Mesendoderm (in vitro differentiated cells): ENCODE results near the gene ANO2.
A peak's percentile ranks its signal among the peaks of the same experiment; 100 is the strongest.

Experiments
- DNase-seq: peaks from one replicate; pipeline ENCODE4 v3.0.0; 2013
- H2AK5ac ChIP-seq: 2 replicates; pipeline ENCODE4 v1.6.1; 2013; ENCODE audit warnings: low read length, inconsistent platforms
- H2BK120ac ChIP-seq: 2 replicates; pipeline ENCODE4 v1.6.1; 2013; ENCODE audit warnings: low read depth, mild to moderate bottlenecking, low read length, moderate library complexity, mixed read lengths
- H2BK15ac ChIP-seq: replicated peaks from 2 replicates; pipeline ENCODE4 v1.6.1; 2013; ENCODE audit warnings: low read depth, mild to moderate bottlenecking, moderate library complexity
- H2BK5ac ChIP-seq: 2 replicates; pipeline ENCODE4 v1.6.1; 2013; ENCODE audit warnings: low read length, inconsistent platforms
- H3K18ac ChIP-seq: 2 replicates; pipeline ENCODE4 v1.6.1; 2013; ENCODE audit warnings: mild to moderate bottlenecking, low read length, mixed read lengths
- H3K23ac ChIP-seq: one replicate; pipeline ENCODE4 v1.6.1; 2013; ENCODE audit warnings: low read length
- H3K27ac ChIP-seq: 2 replicates; pipeline ENCODE4 v1.5.1; 2013; ENCODE audit warnings: low read depth, mild to moderate bottlenecking, inconsistent platforms, low read length, moderate library complexity
- H3K27me3 ChIP-seq: 2 replicates; pipeline ENCODE4 v1.6.1; 2013; ENCODE audit warnings: low read length, control low read depth, mild to moderate bottlenecking, inconsistent platforms; ENCODE audit not compliant: insufficient read depth, poor library complexity
- H3K36me3 ChIP-seq: 2 replicates; pipeline ENCODE4 v1.6.1; 2013; ENCODE audit warnings: low read length, inconsistent platforms; ENCODE audit not compliant: control insufficient read depth, insufficient read depth
- H3K4ac ChIP-seq: one replicate; pipeline ENCODE4 v1.6.1; 2013; ENCODE audit warnings: low read depth, mild to moderate bottlenecking, low read length, moderate library complexity
- H3K4me1 ChIP-seq: 2 replicates; pipeline ENCODE4 v1.6.1; 2013; ENCODE audit warnings: low read depth, low read length, inconsistent platforms; ENCODE audit not compliant: control insufficient read depth
- H3K4me2 ChIP-seq: 2 replicates; pipeline ENCODE4 v1.6.1; 2013; ENCODE audit warnings: low read length
- H3K4me3 ChIP-seq: 2 replicates; pipeline ENCODE4 v1.5.1; 2013; ENCODE audit warnings: mild to moderate bottlenecking, low read length
- H3K56ac ChIP-seq: one replicate; pipeline ENCODE4 v1.6.1; 2013; ENCODE audit warnings: low read length
- H3K79me1 ChIP-seq: 2 replicates; pipeline ENCODE4 v1.6.1; 2013; ENCODE audit warnings: low read length, inconsistent platforms
- H3K79me2 ChIP-seq: 2 replicates; pipeline ENCODE4 v1.6.1; 2013; ENCODE audit warnings: mild to moderate bottlenecking, low read length; ENCODE audit not compliant: control insufficient read depth, insufficient read depth
- H3K9ac ChIP-seq: 2 replicates; pipeline ENCODE4 v1.6.1; 2013; ENCODE audit warnings: low read length, inconsistent platforms
- H4K5ac ChIP-seq: one replicate; pipeline ENCODE4 v1.6.1; 2013; ENCODE audit warnings: low read length
- H4K8ac ChIP-seq: one replicate; pipeline ENCODE4 v1.6.1; 2013; ENCODE audit warnings: low read depth, mild to moderate bottlenecking, control low read depth, low read length, moderate library complexity
- WGBS: extraction: QIAGEN DNeasy Blood & Tissue Kit; methylation state at CpG from one replicate; pipeline ENCODE4 v1.1.7; 2013; ENCODE audit warnings: low lambda C conversion rate, missing lambda C conversion rate; ENCODE audit not compliant: insufficient coverage; ENCODE audit errors: extremely low coverage; 5-methylcytosine and 5-hydroxymethylcytosine counted together

The ANO2 gene

GRCh38 chr12:5881101-5881606 lies 63.9 kb downstream of the ANO2 start:
- no peak overlapping the region for H3K4me3 ChIP-seq
- no peak overlapping the region for H3K9ac ChIP-seq
- H4K8ac ChIP-seq: no peak overlapping the region
- H3K23ac ChIP-seq: no peak overlapping the region
- no peak overlapping the region for H2BK5ac ChIP-seq
- no peak overlapping the region for H3K4me2 ChIP-seq
- H2BK15ac ChIP-seq: no peak overlapping the region
- no peak overlapping the region for H4K5ac ChIP-seq
- H3K4me1 ChIP-seq: no peaks in the 10 kb centered on the region
- no peaks in the 10 kb centered on the region for H3K27me3 ChIP-seq
- H3K18ac ChIP-seq: no peak overlapping the region
- H2BK120ac ChIP-seq: no peak overlapping the region
- H3K56ac ChIP-seq: no peak overlapping the region
- no CpG with 5 or more reads among the region's 1 CpG for WGBS
- H3K36me3 ChIP-seq: no peaks in the 10 kb centered on the region
- no peak for DNase-seq
- no peaks in the 10 kb centered on the region for H3K79me2 ChIP-seq
- H2AK5ac ChIP-seq: no peak overlapping the region
- H3K4ac ChIP-seq: no peak overlapping the region
- H3K79me1 ChIP-seq: no peaks in the 10 kb centered on the region
- no peak overlapping the region for H3K27ac ChIP-seq

GRCh38 chr12:5875851-5876250 lies 69.2 kb downstream of the ANO2 start:
- Histone ChIP-seq H4K5ac (no peak overlapping the region), H3K18ac (no peak overlapping the region), H4K8ac (no peak overlapping the region), H3K4ac (no peak overlapping the region), H3K23ac (no peak overlapping the region), H3K79me2 (no peaks in the 10 kb centered on the region), H3K4me3 (no peak overlapping the region), H3K4me2 (no peak overlapping the region), H3K79me1 (no peaks in the 10 kb centered on the region), H3K36me3 (no peaks in the 10 kb centered on the region), H3K27me3 (no peaks in the 10 kb centered on the region), H2AK5ac (no peak overlapping the region), H2BK120ac (no peak overlapping the region), H2BK15ac (no peak overlapping the region), H2BK5ac (no peak overlapping the region), H3K27ac (no peak overlapping the region), H3K4me1 (peaks cover 7% of the 10 kb centered on the region), H3K56ac (no peak overlapping the region), H3K9ac (no peak overlapping the region)
- no peak for DNase-seq
- WGBS: no CpG with 5 or more reads among the region's 4 CpGs

GRCh38 chr12:5874514-5874913 lies 70.5 kb downstream of the ANO2 start:
- no peak overlapping the region for H3K18ac ChIP-seq
- H3K27ac ChIP-seq: no peak overlapping the region
- no peak for DNase-seq
- no peak overlapping the region for H3K56ac ChIP-seq
- H3K79me2 ChIP-seq: no peaks in the 10 kb centered on the region
- H2AK5ac ChIP-seq: no peak overlapping the region
- no peak overlapping the region for H4K8ac ChIP-seq
- H3K4ac ChIP-seq: no peak overlapping the region
- no peak overlapping the region for H2BK5ac ChIP-seq
- H3K36me3 ChIP-seq: no peaks in the 10 kb centered on the region
- no peak overlapping the region for H3K9ac ChIP-seq
- peaks cover 7% of the 10 kb centered on the region for H3K4me1 ChIP-seq
- H3K4me2 ChIP-seq: no peak overlapping the region
- H2BK120ac ChIP-seq: no peak overlapping the region
- H3K23ac ChIP-seq: no peak overlapping the region
- H3K27me3 ChIP-seq: no peaks in the 10 kb centered on the region
- WGBS: no CpG with 5 or more reads among the region's 8 CpGs
- H3K4me3 ChIP-seq: no peak overlapping the region
- no peaks in the 10 kb centered on the region for H3K79me1 ChIP-seq
- H4K5ac ChIP-seq: no peak overlapping the region
- H2BK15ac ChIP-seq: no peak overlapping the region

GRCh38 chr12:5873281-5873919 lies 71.7 kb downstream of the ANO2 start:
- Histone ChIP-seq H4K5ac (no peak overlapping the region), H2BK5ac (no peak overlapping the region), H3K79me2 (no peaks in the 10 kb centered on the region), H3K4me1 (peaks cover 7% of the 10 kb centered on the region), H3K27ac (no peak overlapping the region), H3K9ac (no peak overlapping the region), H4K8ac (no peak overlapping the region), H2BK15ac (no peak overlapping the region), H3K27me3 (no peaks in the 10 kb centered on the region), H2AK5ac (no peak overlapping the region), H3K79me1 (no peaks in the 10 kb centered on the region), H3K36me3 (no peaks in the 10 kb centered on the region), H3K4ac (no peak overlapping the region), H3K23ac (no peak overlapping the region), H3K4me3 (no peak overlapping the region), H3K56ac (no peak overlapping the region), H3K4me2 (no peak overlapping the region), H3K18ac (no peak overlapping the region), H2BK120ac (no peak overlapping the region)
- peak; percentile 64 for DNase-seq
- no CpG with 5 or more reads among the region's 10 CpGs for WGBS

- Histone ChIP-seq H3K79me1 (no peaks in the 10 kb centered on the region), H3K4ac (no peak overlapping the region), H4K5ac (no peak overlapping the region), H2BK120ac (no peak overlapping the region), H2BK15ac (no peak overlapping the region), H3K36me3 (no peaks in the 10 kb centered on the region), H3K56ac (no peak overlapping the region), H2AK5ac (no peak overlapping the region), H3K18ac (no peak overlapping the region), H3K27me3 (no peaks in the 10 kb centered on the region), H2BK5ac (no peak overlapping the region), H3K9ac (no peak overlapping the region), H3K79me2 (no peaks in the 10 kb centered on the region), H3K4me3 (no peak overlapping the region), H3K4me1 (peaks cover 7% of the 10 kb centered on the region), H3K4me2 (no peak overlapping the region), H3K27ac (no peak overlapping the region), H4K8ac (no peak overlapping the region), H3K23ac (no peak overlapping the region)
- DNase-seq: peak; percentile 49
- WGBS: no CpG with 5 or more reads among the region's 4 CpGs
These were observed 72.3 kb downstream of the ANO2 start for GRCh38 chr12:5872745-5873144.

GRCh38 chr12:5871741-5872140 lies 73.3 kb downstream of the ANO2 start:
- Histone ChIP-seq H2BK120ac (no peak overlapping the region), H3K4ac (no peak overlapping the region), H3K9ac (no peak overlapping the region), H3K27me3 (no peaks in the 10 kb centered on the region), H2BK15ac (no peak overlapping the region), H3K4me3 (no peak overlapping the region), H3K4me1 (peaks cover 7% of the 10 kb centered on the region), H4K5ac (no peak overlapping the region), H2BK5ac (no peak overlapping the region), H3K36me3 (no peaks in the 10 kb centered on the region), H3K56ac (no peak overlapping the region), H3K79me1 (no peaks in the 10 kb centered on the region), H3K18ac (no peak overlapping the region), H3K79me2 (no peaks in the 10 kb centered on the region), H3K27ac (no peak overlapping the region), H2AK5ac (no peak overlapping the region), H4K8ac (no peak overlapping the region), H3K4me2 (no peak overlapping the region), H3K23ac (no peak overlapping the region)
- DNase-seq: no peak
- no CpG with 5 or more reads among the region's 1 CpG for WGBS
